DMS153 treated with DMSO at 0.1 percent for 48 hours (cell line): Measurements from ENCODE around the gene CCDC51.
"Not testable (repeated sequence)": the region's sequence is repeated elsewhere in the genome, so short reads cannot be mapped to it uniquely, and the experiment has no call there.

ENCODE experiments used
- DNase-seq: peaks from one replicate; lab custom pipeline; 2025; ENCODE audit not compliant: unreplicated experiment; lab: John Stamatoyannopoulos, UW

The CCDC51 gene

GRCh38 chr3:48466386-48467109 is 26.6 kb upstream of the CCDC51 start:
- peak; percentile 1 for DNase-seq

DNA sequence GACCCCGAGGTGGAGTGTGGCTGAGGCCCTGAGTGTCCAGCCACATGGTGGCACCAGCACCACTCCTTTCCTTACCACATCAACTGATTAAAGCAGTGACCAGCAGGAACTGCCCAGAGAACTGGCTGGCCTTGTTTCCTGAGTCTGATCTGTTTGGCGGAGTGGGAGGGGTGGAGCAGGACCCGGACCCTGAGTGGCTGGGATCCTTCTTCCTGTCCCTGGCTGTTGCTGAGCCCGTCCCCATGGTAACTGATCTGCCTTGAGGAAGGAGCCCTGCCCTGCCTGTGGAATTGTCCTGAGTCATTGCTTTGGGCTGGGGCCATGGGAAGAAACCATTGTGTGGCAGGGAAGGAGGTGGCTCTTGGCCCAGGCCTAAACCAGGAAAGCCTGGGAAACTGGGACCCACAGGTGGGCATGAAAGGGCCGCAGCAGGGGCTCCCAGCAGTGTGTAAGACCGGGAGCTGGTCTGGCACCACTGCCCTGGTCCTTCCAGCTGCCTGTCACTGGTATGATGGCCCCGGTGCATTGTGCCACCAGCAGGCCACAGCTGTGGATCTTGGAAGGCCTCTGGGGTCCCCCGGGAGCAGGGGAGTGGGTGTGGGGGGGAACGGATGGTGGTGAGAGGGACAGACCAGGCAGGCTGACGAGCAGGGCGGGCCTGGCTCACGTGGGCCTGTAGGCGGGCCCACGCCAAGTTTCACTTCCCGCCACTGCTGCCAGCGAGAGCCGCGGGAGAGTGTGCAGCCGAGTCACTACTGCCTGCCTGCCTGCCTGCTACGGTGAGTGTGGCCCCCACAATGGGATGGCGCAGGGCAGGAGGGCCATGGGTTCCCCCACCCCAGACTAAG is 25.8 kb upstream of the CCDC51 start:
- DNase-seq = peak; percentile 44

GRCh38 chr3:48465237-48465530 is 25.3 kb upstream of the CCDC51 start:
- no peak for DNase-seq

DNA sequence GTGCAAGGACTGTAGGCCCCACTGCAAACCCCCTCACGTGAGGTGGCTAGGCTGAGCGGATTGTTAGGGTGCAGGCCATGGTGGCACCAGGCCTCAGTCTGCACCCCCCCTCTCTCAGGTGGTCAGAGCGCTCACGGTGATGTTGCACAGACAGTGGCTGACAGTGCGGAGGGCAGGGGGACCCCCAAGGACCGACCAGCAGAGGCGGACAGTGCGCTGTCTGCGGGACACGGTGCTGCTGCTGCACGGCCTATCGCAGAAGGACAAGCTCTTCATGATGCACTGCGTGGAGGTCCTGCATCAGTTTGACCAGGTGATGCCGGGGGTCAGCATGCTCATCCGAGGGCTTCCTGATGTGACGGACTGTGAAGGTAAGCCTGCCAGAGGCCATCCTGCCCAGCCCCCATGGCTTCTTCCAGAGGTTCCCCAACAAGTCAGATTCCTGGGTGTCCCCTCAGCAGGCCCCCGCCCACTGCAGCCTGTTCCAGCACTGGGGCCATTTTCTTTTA is 24.8 kb upstream of the CCDC51 start:
- no peak for DNase-seq

- no peak for DNase-seq
Measured at GRCh38 chr3:48463703-48464102, 23.8 kb upstream of the CCDC51 start.

DNA sequence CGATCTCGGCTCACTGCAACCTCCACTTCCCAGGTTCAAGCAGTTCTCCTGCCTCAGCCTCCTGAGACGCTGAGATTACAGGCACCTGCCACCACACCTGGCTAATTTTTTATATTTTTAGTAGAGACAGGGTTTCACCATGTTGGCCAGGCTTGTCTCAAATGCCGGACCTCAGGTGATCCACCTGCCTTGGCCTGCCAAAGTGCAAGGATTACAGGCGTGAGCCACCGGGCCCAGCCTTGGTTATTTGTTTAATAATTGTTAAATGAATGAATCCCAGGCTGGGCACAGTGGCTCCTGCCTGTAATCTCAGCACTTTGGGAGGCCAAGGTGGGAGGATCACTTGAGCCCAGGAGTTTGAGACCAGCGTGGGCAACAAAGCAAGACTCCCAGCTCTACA is 21.8 kb upstream of the CCDC51 start:
- not testable (repeated sequence) for DNase-seq

GRCh38 chr3:48460517-48460902 is 20.6 kb upstream of the CCDC51 start:
- no peak for DNase-seq

DNA sequence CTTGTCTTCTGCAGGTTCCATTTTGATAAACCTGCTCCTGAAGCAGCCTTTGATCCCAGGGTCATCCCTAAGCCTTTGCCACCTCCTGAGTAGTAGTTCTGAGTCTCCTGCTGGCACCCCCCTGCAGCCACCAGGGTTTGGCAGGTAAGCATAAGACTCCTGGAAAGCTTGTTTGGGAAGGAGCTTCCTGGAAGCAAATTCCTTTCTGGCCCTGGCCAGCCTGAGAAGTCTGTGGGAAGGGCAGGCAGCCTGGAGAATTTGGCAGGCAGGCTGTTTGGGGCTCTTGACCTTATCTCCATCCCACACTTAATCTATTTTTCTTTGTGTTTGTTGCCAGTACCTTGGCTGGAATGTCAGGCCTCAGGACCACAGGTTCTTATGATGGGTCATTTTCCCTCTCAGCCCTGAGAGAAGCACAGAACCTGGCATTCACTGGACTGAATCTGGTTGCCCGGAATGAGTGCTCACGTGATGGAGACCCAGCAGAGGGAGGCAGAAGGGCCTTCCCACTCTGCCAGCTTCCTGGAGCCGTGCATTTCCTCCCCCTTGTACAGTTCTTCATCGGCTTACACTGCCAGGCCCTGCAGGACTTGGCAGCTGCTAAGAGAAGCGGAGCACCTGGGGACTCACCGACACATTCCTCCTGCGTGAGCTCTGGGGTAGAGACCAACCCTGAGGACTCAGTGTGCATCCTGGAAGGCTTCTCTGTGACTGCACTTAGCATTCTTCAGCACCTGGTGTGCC is 20.0 kb upstream of the CCDC51 start:
- no peak for DNase-seq

DNA sequence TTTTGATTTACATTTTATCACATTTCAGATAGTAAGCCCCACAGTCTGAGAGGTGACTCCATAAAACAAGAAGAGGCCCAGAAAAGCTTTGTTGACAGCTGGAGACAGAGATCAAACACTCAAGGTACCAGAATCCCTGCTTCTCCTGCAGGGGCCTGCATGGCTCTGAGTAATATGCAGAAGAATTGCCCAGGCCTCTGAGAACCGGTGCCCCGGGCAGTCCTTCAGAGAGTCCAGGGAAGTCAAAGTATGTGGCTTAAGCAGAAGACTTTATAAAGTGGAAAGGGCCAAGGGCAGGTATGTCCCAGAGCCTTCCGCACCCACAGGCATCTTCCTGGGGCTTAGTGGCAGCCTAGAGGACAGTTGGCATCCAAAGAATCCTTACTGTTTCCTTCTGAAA is 19.4 kb upstream of the CCDC51 start:
- DNase-seq = no peak

DNA sequence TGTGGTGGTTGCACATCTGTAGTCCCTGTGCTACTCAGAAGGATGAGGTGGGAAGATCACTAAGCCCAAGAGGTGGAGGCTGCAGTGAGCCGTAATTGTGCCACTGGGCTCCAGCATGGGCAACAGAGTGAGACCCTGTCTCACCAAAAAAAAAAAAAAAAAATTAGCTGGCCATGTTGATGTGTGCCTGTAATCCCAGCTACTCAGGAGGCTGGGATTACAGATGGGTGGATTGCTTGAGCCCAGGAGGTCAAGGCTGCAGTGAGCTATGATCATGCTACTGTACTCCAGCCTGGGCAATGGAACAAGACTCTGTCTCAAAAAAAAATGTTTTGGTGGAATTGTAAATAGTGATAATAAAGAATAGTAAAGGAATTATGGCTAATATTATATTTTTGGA is 16.5 kb upstream of the CCDC51 start:
- no peak for DNase-seq

DNA sequence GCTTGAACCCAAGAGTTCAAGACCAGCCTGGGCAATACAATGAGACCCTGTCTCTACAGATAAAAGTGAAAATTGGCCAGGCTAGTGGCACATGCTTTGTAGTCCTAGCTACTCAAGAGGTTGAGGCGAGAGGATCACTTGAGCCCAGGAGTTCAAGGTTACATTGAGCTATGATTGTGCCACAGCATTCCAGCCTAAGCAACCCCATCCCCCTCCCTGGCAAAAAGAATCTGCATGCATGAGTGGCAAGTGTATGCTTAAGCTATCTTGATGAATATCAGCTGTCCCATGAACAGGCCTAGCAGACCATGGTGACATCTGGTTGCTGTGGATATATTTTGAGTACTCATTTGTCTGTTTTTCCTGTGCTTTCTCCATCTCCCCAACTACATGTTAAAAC is 11.4 kb upstream of the CCDC51 start:
- no peak for DNase-seq

DNA sequence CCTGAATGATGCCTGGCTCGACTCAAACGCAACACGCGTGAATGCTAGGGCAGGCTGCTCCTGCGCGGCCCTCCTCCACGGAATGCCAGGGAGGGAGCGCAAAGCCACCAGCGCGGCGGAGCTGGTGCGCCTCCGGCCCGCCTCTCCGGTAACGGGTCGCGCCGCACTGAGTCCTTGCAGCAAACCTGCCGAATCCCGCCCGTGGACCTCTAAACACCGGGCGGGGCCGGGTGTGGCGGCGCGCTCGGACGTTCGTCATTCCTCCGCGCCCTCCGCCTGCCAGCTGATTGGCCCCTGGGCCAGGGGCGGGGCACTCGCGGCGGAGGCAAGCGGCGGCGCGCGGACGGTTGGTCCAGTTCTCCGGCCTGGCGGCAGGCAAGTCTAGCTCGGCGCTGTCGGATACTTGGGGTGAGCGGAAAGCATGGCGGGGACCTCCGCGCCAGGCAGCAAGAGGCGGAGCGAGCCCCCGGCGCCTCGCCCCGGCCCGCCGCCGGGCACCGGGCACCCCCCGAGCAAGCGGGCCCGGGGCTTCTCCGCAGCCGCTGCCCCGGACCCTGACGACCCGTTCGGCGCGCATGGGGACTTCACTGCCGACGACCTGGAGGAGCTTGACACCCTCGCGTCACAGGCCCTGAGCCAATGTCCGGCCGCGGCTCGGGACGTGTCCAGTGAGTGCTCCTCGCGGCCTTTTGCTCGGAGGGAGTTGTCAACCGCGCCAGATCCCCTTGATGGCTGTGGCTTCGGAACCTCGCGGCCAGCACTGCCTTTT is 6.7 kb upstream of the CCDC51 start, which contains the start of gene ATRIP:
Gene ATRIP, plus strand, starts transcription at position 313 of the 769 bp plus-strand sequence. Its CDS starts 109 bp downstream, at position 422.
- peak; percentile 4 for DNase-seq

DNA sequence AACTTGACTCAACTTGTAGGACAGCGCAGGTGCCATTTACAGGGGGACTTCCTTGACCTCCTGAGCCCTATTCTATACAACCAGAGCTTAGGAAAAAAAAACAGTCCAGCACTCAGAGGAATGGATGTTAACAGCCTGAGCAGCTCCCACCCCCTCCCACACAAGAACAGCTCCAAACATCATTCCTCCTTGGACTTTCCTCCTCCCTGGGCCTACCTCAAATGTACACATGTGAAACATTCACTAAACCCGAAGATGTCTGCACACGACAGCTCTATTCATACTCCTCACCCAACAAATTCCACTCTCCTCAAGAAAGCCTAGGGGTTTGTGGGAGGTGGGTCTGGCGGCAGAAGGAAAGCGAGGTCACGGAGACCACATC is 6.1 kb upstream of the CCDC51 start:
- no peak for DNase-seq

DNA sequence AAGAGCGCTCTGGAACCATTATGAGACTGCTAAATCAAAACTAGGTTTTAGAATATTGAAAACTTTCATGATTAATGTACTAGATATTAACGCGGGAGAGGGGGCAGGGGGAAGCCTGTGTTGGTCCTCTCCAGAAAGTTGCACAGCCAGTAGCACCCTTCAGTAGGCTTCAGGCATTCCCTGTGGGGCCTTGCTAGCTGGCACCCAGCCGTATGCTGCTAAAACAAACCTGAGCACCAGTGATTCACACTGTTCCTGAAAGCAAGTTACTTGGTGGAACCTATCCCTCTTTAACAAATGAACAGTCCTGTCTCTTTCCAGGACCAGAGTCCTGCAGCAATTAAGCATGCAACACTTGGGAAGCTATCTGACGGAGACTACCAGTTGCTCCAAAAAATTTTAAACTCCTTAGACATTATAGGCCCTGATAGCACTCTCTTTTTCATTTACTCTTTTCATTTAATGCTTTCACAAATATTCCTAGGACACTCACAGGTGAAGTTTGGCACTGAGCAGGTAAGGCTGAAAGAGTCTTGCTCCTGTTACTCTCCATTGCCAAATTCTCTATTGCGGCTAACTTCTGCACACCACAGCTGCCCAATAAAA is 5.5 kb upstream of the CCDC51 start:
- DNase-seq = no peak

- DNase-seq = no peak
Measured at GRCh38 chr3:48441940-48442339, 2.0 kb upstream of the CCDC51 start.

GRCh38 chr3:48440590-48440958 is 655 bp upstream of the CCDC51 start:
- DNase-seq = no peak

- DNase-seq = no peak
Measured at GRCh38 chr3:48437812-48438211, 2.1 kb downstream of the CCDC51 start.

- DNase-seq = no peak
Measured at GRCh38 chr3:48436855-48437254, 3.1 kb downstream of the CCDC51 start.

DNA sequence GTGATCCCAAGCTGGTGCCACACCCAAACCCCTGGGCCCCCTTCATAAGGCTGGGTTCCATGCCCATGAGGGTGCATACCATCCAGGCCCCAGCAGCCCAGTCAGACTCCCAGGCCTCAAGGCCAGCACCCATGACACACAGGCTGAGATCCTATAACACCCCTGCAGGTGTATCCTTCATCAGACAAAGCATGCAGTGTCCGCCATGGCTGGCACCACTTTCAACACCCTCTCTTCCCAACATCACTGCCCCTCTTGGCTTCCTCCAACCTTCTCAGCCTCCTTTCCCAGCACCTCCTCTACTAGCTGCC is 3.5 kb downstream of the CCDC51 start:
- DNase-seq = no peak

DNA sequence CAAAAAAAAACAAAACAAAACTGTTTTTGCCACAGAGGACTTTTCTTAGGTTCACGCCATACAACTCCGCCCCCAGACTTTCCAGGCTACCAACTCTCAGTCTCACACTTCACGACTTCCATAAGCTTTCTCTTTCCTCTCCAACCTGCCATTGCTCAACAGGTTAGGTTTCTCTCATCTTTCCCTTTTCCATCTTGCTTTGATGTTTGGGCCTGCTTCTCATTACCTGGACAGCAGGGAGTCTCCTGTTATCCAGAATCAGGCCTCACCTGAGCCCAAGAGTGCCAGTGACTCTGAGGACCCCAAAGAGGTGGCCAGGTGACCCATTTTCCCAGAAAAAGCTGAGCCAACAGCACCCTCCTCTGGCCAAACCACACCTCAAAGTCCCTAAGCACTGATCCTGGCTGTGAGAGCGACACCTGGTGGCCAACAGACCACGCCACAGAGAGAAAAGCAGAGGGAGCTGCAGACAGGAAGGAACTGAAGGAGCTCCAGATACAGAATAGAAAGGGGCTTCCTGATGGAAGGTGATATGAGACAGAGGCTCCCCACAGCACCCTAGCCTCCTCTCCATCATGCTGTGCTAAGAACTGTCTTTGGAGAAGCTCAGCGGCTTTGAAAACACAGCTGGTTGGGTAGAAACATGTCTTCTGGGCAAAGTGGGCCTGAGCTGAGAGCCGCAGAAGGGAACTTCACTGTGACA is 4.0 kb downstream of the CCDC51 start:
- peak; percentile 10 for DNase-seq
